ENCODE results near the gene CRYBG2. TPM values are rescaled to one million over a fixed set of nuclear protein-coding genes. Genes with fewer than 3 reads are reported as not detected.

CRYBG2 gene
- total and polyA plus RNA-seq, 2 of the 13 experiments (the other 11 are each of a cell fraction or from before 2014, with no cell fraction given) = 1.3 to 2.9 TPM

DNA sequence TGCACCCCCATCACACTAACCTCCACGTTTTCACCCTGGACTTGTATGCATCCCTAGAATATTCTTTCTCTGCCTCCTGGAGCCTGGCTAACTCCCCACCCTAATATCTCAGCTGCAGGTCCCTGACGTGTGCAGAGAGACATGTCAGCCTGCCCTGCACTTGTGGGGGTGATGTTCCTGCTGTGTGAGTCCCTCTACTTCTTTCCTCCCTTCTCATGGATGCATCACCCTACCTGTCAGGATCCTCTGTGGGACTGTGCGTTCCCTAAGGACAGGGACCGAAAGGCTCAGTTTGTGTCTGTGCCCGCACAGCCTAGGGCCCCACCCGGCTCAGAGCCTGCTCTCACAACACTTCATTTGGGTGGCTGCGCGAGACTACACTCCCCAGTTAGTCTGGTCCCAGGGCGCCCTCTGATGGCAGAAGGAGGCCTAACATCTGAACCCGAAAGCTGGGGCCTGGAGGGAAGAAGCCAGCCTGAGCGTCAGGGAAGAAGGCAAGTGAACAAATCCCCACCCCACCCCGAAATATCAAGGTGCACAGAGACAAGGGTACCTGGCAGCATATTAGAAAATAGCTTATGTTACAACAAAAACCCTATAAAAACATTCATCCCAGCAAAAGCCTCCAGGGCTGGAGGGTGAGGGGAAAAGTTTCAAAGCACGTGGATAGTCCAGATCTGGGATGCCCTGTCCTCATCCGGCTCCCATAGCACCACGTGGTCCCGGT lies 32.5 kb downstream of the CRYBG2 start (continued):
- 0 out of 2 replicates have a peak, but pooled peaks have one; percentile 15 for TF ChIP-seq ZNF24 (IDR thresholded peaks at IDR 0.05)
- no peak for TF ChIP-seq ZNF296 (CRISPR knock-in tag; conservative IDR thresholded peaks at IDR 0.05)
- no peak for TF ChIP-seq PAF1 (CRISPR knock-in tag; IDR thresholded peaks at IDR 0.05)
- no peak for TF ChIP-seq ATF7 (IDR thresholded peaks at IDR 0.05)
- no peak for TF ChIP-seq ATF7 (CRISPR knock-in tag; IDR thresholded peaks at IDR 0.05)
- 0 out of 2 replicates have a peak, but pooled peaks have one; percentile 58 for TF ChIP-seq ZNF124 (CRISPR knock-in tag; IDR thresholded peaks at IDR 0.05)
- TF ChIP-seq CBX1 (IDR thresholded peaks at IDR 0.05; ENCODE audit: low read depth) = no peak
- TF ChIP-seq ZNF816 (CRISPR knock-in tag; IDR thresholded peaks at IDR 0.05; ENCODE audit: borderline replicate concordance) = no peak
- TF ChIP-seq NCOA5 (CRISPR knock-in tag; IDR thresholded peaks at IDR 0.05) = no peak
- no peak for TF ChIP-seq ZFAT (CRISPR knock-in tag; conservative IDR thresholded peaks at IDR 0.05)
- TF ChIP-seq, protein P1, sequence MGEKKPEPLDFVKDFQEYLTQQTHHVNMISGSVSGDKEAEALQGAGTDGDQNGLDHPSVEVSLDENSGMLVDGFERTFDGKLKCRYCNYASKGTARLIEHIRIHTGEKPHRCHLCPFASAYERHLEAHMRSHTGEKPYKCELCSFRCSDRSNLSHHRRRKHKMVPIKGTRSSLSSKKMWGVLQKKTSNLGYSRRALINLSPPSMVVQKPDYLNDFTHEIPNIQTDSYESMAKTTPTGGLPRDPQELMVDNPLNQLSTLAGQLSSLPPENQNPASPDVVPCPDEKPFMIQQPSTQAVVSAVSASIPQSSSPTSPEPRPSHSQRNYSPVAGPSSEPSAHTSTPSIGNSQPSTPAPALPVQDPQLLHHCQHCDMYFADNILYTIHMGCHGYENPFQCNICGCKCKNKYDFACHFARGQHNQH (CRISPR knock-in tag; IDR thresholded peaks at IDR 0.05) = no peak; the same call in 1 of the 2 replicates
- TF ChIP-seq ZNF768 (CRISPR knock-in tag; IDR thresholded peaks at IDR 0.05) = no peak
- no peak for TF ChIP-seq SUZ12 (IDR thresholded peaks at IDR 0.05; ENCODE audit: low read depth, low read length)
- TF ChIP-seq CHD2 (IDR thresholded peaks at IDR 0.05; ENCODE audit: low read depth, low read length) = peak; percentile 62; the same call in 1 of the 2 replicates
- no peak for TF ChIP-seq ETV6 (CRISPR knock-in tag; conservative IDR thresholded peaks at IDR 0.05)
- no peak for TF ChIP-seq MED13 (CRISPR knock-in tag; IDR thresholded peaks at IDR 0.05)
- TF ChIP-seq, protein P2, sequence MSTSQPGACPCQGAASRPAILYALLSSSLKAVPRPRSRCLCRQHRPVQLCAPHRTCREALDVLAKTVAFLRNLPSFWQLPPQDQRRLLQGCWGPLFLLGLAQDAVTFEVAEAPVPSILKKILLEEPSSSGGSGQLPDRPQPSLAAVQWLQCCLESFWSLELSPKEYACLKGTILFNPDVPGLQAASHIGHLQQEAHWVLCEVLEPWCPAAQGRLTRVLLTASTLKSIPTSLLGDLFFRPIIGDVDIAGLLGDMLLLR (CRISPR knock-in tag; IDR thresholded peaks at IDR 0.05) = no peak
- TF ChIP-seq ZBTB7B (CRISPR knock-in tag; IDR thresholded peaks at IDR 0.05) = no peak
- TF ChIP-seq ZNF317 (CRISPR knock-in tag; IDR thresholded peaks at IDR 0.05) = no peak
- no peak for TF ChIP-seq ATF2 (CRISPR knock-in tag; IDR thresholded peaks at IDR 0.05)
- TF ChIP-seq ZNF607 (CRISPR knock-in tag; IDR thresholded peaks at IDR 0.05; ENCODE audit: borderline replicate concordance) = no peak
- peak; percentile 30; the same call in 1 of the 2 replicates for TF ChIP-seq KDM2A (CRISPR knock-in tag; IDR thresholded peaks at IDR 0.05; ENCODE audit: borderline replicate concordance, low read depth)
- TF ChIP-seq, protein P3, sequence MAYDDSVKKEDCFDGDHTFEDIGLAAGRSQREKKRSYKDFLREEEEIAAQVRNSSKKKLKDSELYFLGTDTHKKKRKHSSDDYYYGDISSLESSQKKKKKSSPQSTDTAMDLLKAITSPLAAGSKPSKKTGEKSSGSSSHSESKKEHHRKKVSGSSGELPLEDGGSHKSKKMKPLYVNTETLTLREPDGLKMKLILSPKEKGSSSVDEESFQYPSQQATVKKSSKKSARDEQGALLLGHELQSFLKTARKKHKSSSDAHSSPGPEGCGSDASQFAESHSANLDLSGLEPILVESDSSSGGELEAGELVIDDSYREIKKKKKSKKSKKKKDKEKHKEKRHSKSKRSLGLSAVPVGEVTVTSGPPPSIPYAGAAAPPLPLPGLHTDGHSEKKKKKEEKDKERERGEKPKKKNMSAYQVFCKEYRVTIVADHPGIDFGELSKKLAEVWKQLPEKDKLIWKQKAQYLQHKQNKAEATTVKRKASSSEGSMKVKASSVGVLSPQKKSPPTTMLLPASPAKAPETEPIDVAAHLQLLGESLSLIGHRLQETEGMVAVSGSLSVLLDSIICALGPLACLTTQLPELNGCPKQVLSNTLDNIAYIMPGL (CRISPR knock-in tag; IDR thresholded peaks at IDR 0.05; ENCODE audit: borderline replicate concordance in 1 of 2, low read depth in 1 of 2) = 0 out of 4 replicates have a peak, but pooled peaks of 1 of the 2 experiments have one; percentile 37
- no peak for TF ChIP-seq ZNF713 (CRISPR knock-in tag; IDR thresholded peaks at IDR 0.05)
- 0 out of 2 replicates have a peak, but pooled peaks have one; percentile 31 for TF ChIP-seq ZSCAN31 (CRISPR knock-in tag; IDR thresholded peaks at IDR 0.05; ENCODE audit: low read depth)
- no peak for TF ChIP-seq TEF (CRISPR knock-in tag; IDR thresholded peaks at IDR 0.05)
- no peak for TF ChIP-seq ZMYM2 (CRISPR knock-in tag; IDR thresholded peaks at IDR 0.05)
